ENCODE data around the gene LIN7C.

Gene LIN7C

DNA sequence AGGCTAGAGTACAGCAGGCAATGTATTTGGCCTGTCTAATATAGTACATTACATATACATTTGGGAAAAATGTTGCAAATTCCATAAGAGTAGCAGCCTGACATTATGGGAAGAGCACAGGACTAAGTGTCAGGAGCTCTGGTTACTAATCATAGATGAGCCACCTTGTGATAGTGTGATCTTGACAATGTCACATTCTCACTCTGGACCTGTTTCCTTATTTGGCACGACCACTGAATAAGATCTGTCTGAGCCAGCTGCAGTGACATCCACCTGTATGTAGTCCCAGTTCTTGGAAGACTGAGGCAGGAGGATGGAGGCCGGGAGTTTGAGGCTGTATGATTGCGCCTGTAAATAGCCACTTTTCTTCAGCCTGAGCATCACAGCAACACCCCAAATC is 5.7 kb upstream of the LIN7C start:
- in situ Hi-C loops (cut with MboI; ENCODE audit: low sequenced_read_pairs): no loop called here

DNA sequence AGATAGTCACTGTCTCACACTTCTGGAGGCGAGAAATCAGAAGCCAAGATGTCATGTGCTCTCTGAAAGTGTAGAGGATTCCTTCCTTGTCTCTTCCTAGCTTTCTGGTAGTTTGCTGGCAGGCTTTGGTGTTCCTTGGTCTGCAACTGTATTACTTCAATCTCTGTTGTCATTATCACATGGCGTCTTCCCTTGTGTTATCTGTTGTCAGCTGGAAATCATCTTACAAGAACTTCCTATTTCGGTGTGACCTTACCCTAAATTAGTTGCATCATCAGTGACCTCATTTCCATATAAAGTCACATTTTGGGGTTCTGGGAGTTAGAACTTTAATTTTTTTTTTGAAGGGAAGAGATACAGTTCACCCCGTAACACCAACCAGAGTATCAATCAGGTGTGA is 3.3 kb upstream of the LIN7C start:
- in situ Hi-C loops (cut with MboI; ENCODE audit: low sequenced_read_pairs): no loop called here

DNA sequence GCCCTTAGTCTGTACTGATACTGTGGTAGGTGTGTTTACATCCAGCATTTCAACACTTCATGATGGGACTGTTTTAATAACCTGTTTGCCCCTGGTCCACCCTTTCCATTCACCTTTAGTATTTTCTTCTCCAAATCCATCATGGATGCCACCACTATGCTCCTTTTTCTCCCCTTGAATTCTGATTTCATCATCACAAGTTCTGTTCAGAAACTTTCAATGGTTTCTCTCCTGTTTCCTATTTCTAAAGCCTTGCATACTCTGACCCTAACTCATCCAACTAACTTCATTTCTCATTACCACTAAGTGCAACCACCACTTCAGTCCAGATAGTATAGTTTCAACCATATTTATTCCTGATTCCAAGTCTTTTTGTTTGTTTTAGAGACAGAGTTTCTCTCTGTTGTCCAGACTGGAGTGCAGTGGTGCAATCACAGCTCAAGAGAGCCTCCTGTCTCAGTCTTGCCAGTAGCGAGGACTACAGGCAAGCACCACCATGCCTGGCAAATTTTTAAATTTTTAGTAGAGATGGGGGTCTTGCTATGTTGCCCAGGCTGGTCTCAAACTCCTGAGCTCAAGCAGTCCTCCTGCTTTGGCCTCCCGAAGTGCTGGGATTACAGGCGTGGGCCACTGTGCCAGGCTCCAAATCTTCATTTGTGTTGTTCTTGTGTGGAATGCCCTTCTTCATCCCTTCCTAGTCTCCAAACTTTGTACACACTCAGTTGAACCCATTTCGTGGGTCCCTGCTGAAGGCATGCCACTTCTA is 1.2 kb upstream of the LIN7C start:
- in situ Hi-C loops (cut with MboI; ENCODE audit: low sequenced_read_pairs): no loop called here

DNA sequence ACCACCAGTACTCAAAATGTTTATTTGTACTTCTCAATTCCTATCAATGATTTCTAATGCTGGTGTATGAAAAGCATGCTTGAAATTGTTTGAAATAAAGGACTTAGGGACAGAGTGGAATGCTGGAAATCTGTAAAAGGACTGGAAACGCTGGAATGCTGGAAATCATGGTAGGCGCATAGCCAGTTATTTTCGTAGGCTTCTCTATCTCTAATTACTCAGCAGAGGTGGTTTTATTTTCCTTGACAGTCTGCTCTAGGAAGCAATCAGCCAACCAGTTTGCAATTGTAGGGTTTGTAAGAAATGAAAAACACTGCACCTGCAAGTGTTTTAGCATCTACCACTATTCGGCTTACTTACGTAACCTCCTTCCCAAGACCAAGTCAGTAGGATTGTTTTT is 788 bp downstream of the LIN7C start:
- in situ Hi-C loops (cut with MboI; ENCODE audit: low sequenced_read_pairs): no loop called here

DNA sequence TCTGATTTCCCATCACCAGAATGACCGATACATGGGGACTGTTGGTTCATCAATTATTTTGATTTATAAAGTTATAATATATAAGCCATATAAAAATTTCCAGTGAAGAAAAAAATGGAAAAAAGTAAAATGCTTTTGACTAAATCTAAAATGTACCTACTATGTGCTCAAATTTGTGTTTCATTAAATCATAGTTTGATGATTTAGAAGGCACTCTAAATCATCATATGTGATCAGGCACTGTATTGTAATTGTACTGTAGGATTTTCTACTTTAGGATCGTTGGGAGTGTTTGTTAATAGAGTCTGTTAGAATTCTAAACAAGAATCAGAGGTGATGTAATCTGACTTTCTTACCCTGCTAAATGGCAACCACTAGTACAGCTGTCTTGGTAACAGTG is 2.4 kb downstream of the LIN7C start:
- in situ Hi-C loops (cut with MboI; ENCODE audit: low sequenced_read_pairs): no loop called here

DNA sequence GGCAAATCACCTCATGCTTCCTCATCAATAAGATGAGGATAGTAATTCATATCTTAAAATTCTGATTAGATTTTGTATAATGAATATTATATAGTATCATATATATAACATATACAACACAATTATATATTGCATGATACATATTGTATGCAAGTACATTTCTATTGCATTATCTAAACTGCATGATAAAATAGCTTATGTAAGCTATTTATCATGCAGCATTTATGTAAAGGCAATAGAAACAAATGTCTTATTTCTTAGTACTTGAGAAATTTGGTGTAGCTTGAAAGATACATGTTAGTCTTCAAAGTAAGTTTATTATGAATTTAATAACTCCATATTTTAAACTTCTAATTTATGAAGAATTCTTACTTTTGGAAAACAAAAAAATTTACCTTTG is 5.5 kb downstream of the LIN7C start:
- in situ Hi-C loops (cut with MboI; ENCODE audit: low sequenced_read_pairs): no loop called here

DNA sequence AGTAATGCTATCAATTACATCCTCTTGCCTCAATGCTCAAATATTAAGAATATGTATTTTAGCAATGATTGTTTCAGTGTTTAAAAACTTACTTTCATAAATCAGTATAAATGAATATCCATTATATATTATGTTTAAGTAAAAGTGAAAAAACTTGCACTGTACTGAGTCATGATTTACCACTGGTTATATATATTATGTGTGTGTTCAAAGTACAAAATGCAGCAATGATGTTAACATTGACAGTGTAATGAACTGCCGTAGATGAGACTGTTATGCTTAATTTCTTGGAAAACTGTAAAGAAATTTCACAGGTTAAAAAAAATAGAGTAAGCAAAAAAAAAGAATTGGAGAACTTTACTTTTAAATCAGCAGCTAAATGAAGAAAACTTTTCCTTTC is 8.7 kb downstream of the LIN7C start:
- in situ Hi-C loops (cut with MboI; ENCODE audit: low sequenced_read_pairs): loop anchor here (25.0 kb wide), 1 partner anchor 311 kb away; no protein-coding TSS in a partner anchor

DNA sequence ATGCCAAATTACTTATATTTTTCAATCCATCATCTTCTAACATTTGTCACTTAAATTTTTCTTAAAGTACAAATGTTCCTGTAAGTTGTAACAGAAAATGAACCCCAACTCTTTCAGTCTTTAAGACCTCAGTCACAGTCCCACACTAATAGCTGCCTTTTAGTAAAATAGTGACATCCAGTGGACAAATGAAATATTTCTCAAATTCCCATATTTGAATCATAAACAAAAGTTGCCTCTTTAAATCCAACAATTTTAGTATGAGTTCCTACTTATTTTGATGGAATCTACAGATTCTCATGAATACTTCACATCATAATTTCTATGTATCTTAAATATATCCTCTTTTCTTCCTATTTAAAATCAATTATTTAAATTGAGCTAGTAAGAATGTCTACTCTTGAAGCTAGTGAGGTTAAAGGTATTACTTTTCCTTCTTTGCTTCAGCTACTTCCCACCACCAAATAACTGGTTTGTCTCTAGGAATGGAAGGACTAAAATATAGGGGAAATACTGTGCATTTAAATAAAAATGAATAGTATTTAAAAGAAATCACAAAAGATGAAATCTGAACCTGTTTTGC is 9.2 kb downstream of the LIN7C start:
- in situ Hi-C loops (cut with MboI; ENCODE audit: low sequenced_read_pairs): loop anchor here (25.0 kb wide), 1 partner anchor 310 kb away; no protein-coding TSS in a partner anchor

DNA sequence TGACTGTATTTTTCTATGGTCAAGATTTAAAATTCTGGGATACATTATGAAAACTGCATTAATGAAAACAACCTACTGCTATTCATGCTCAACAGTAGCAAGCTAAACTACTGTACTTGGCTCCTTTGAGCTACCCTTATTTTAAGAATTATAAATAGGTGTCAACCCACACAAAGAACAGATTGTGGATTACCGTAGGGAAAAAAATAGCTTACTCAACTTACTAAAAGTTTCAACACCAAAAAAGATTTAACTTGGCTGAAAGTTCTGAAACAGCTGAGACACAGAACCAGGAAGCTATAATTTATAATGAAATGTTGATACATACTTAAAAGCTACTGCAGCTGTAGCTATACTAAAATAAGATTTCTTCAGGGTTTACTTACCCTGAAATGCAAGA is 10.1 kb downstream of the LIN7C start:
- in situ Hi-C loops (cut with MboI; ENCODE audit: low sequenced_read_pairs): loop anchor here (25.0 kb wide), 1 partner anchor 309 kb away; no protein-coding TSS in a partner anchor

DNA sequence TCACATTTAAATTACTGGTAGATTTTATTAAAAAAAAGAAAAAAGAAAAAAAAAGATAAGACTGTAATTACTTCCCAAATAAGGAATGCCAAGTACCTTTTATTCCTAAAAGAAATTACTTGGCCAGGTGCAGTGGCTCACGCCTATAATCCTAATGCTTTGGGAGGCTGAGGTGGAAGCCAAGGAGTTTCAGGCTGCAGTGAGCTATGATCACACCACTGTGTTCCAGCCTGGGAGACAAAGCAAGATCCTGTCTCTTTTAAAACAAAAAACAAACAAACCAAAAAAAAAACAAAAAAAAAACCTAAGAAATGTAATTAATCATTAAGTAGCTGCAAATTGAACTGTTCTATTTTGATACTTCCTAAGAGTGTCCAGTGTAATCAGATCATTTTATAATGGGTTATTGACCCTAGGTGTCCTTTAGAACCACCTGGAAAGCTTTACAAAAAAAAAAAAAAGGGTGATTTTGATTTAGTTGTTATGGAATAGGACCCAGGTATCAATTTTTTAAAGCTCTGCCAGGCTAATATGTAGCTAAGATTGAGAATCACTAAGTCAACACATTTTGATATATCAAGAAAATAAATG is 10.8 kb downstream of the LIN7C start:
- in situ Hi-C loops (cut with MboI; ENCODE audit: low sequenced_read_pairs): loop anchor here (25.0 kb wide), 1 partner anchor 309 kb away; no protein-coding TSS in a partner anchor

DNA sequence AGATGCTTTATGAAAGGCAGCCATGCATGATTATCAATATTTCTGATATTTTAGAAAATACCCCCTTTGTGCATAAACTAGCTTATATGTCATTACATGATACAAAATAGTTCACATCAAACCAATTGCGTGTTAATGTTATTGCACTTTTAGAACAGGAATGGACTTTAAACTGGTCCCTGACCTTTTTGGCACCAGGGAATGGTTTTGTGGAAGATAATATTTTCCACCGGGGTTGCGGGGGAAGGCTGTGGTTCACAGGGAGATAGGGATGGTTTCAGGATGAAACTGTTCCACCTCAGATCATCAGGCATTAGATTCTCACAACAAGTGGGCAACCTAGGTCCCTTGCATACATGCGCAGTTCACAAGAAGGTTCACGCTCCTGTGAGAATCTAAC is 17.5 kb downstream of the LIN7C start:
- in situ Hi-C loops (cut with MboI; ENCODE audit: low sequenced_read_pairs): loop anchor here (25.0 kb wide), 1 partner anchor 302 kb away; no protein-coding TSS in a partner anchor

DNA sequence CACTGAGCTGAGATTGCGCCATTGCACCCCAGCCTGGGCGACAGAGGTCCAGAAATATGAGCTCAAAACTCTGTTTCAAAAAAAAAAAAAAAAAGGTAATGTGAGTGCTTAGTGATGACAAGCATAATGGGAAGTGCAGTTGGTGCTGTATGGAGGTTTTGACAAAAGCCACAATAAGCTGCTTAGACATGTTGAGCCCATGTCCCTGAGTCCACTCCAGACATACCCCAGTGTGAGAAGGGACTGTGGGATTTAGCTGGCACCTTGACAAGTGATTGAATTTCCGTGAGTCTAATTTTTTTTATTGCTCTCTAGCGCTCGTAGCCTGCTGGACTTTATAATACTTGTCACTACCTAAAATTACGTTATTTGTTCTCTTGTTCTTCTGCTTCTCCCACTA is 18.9 kb downstream of the LIN7C start:
- in situ Hi-C loops (cut with MboI; ENCODE audit: low sequenced_read_pairs): loop anchor here (25.0 kb wide), 1 partner anchor 300 kb away; no protein-coding TSS in a partner anchor

DNA sequence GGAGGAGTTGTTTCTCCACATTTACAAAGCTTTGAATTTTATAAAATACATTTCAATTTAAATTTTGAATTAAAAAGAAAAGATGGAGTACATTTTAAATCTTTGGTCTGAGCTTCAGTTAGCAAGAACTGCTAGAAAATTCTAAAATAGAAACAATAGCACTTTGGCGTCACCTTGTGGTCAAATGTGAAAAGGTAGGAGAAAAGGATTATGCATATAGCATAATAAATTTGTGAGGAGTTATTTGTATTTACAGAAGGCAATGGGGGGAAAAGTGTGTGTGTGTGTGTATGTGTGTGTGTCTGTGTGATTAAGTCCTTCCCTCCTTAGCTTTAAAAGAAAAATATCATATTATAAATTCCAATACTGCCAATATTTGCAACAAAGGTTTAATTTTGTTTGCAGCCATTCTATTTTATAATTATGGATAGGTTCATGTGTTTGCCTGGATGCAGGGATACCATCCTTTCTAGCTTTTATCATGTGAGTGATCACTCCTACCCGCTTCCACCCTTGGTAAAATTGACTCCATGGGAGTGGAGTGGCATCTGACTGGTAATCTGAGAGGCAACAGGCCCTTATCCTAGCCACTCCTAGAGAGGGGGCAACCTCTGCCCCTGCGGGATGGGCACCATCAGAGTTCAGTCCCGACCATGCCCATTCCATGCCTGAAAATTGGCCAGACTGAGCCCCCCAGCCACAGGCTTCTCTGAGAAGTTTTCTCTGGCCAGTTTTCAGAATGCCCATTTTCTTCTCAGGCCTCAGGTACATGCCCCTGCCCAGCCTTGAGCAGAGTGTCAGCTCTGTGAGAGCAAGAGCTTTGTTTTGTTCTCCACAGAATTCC is 20.4 kb downstream of the LIN7C start:
- in situ Hi-C loops (cut with MboI; ENCODE audit: low sequenced_read_pairs): loop anchor here (25.0 kb wide), 1 partner anchor 299 kb away; no protein-coding TSS in a partner anchor

DNA sequence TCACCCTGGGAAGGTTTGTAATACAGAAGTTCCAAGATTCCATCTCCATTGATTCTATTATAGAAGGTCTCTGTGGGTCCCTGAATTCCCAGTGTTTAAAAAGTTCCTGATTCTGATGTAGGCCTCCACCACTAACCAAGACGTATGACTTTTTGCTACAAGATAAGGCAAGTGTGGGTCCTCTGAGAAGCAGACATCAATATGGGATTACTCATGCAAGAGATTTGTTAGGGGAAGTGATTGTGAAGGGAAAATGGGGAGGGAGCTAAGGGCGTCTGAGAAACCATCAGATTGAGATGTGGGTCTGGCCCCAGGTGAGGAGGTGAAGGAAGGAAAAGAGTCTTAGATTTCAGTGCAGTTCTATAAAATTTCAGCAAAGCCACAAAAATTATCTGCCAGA is 23.8 kb downstream of the LIN7C start:
- in situ Hi-C loops (cut with MboI; ENCODE audit: low sequenced_read_pairs): loop anchor here (25.0 kb wide), 1 partner anchor 295 kb away; no protein-coding TSS in a partner anchor

DNA sequence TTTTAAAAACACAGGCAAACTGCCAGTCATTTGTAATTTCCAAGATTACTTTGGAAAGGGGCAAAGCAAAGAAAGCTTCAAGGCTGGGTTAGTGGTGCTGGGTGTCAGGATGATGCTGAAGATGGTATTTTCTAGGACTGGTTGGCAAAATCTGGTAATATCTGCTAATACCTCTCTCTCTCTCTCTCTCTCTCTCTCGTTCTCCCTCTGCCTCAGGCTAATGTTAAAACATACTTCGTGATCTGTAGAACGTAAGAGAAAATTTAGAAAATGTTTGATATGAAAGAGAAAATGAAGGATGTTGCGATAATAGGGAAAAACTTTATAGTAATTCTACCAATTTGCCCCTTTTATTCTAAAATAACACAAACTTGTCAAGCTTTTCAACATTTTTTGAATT is 24.6 kb downstream of the LIN7C start:
- in situ Hi-C loops (cut with MboI; ENCODE audit: low sequenced_read_pairs): loop anchor here (25.0 kb wide), 1 partner anchor 295 kb away; no protein-coding TSS in a partner anchor

DNA sequence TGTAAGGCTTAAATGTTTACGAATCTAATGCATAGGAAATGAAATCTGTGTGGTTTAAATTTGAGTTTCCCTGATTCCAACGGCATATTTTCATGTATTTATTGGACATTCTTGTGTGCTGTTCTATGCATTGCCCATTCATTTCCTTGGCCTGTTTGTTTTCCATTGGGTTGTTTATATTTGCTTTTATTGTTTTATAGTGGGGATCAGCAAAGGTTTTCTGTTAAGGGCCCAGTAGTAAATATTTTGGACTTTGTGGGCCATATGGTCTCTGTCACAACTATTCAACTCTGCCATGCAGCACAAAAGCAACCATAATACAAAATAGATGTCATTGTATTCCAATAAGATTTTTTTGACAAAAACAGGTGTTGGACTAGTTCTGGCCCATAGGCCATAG is 28.7 kb downstream of the LIN7C start:
- in situ Hi-C loops (cut with MboI; ENCODE audit: low sequenced_read_pairs): loop anchor here (25.0 kb wide), 1 partner anchor 291 kb away; no protein-coding TSS in a partner anchor

DNA sequence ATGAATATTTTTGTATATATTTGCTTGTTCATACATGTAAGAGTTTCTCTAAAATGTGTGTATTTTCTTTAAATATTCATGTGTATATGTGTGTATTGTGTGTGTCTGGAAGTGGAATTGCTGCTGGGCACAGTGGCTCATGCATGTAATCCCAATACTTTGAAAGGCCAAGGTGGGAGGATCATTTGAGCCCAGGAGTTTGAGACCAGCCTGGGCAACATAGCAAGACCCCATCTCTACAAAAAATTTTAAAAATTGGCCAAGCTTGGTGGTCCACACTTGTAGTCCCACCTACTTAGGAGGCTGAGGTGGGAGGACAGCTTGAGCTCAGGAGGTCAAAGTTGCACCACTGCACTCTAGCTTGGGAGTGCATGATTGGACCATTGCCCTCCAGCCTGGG is 29.3 kb downstream of the LIN7C start:
- in situ Hi-C loops (cut with MboI; ENCODE audit: low sequenced_read_pairs): loop anchor here (25.0 kb wide), 1 partner anchor 290 kb away; no protein-coding TSS in a partner anchor

DNA sequence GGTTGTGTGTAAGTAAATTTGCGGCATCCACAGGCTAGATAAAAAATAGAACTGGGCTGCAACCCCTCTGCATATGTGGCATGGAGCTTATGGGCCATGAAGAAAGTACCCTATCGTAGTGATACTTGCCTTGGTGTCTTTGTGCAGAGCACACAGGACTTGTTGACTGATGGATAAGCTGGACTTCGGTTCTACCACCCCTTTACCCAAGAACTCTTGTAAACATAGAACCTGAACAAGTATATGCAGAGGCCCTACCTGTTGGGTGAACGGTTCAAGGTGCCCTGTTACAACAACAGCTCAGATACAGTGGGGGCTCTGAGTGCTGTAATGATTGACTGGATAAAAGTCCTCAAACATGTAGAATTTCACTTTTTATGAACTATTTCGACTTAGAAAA is 30.9 kb downstream of the LIN7C start:
- in situ Hi-C loops (cut with MboI; ENCODE audit: low sequenced_read_pairs): loop anchor here (25.0 kb wide), 1 partner anchor 288 kb away; no protein-coding TSS in a partner anchor

DNA sequence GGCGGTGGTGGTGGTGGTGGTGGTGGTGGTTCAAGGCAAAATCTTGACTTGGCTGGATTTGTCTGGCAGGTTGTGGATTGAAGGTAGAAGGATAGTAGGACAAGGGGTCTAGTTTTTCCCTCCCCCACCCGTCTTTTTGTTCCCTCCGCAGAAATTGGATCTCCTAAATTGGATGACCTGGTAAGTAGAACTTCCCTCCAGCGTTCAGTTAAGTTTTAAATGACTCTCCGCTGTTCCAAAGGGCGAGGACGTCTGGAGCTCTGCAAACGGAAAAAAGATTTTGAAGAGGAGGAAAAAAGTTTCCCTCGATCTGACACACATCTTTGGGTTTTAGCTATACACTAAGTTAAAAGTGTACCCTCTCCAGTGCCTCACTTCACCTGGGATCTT is 33.6 kb downstream of the LIN7C start:
- in situ Hi-C loops (cut with MboI; ENCODE audit: low sequenced_read_pairs): loop anchor here (25.0 kb wide), 1 partner anchor 89 kb away; no protein-coding TSS in a partner anchor

DNA sequence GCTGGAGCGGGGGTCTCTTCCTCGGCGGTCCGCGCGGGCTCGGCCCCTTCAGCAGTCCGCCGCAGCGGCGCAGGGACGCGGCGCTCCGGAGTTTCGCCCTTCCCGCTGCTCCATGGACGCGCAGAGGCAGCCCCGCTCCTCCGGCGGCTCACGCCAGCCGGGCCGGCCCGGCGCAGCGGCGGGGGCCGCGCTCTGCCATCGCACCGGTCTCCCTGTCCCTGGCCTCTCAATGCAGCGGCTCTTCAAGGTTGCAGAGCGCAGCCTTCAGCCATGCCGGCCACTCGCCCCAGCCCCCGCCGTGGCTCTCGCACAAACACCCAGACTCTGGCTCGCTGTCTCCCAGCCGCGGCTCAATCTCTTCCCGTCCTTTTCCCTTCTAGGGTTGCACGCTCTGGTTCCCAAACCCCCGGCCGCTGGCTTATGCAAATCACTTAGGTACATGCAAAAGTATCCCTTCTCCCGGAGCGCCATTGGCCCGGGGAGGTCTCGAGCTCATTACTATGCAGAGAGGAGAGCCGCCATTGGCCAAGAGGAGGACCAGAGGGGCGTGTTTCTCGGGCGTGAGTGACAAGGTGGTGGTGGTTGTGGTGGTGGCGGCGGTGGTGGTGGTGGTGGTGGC is 34.1 kb downstream of the LIN7C start, which contains the start of gene LGR4:
LGR4 (minus strand) TSS at position 393 of the 619 bp plus-strand sequence. CDS start 488 bp downstream, outside the sequence.
- in situ Hi-C loops (cut with MboI; ENCODE audit: low sequenced_read_pairs): loop anchor here (25.0 kb wide), 1 partner anchor 90 kb away; no protein-coding TSS in a partner anchor
